ENCODE measurements around the gene TGFBI. TPM values are rescaled to one million over a fixed set of nuclear protein-coding genes. Genes with fewer than 3 reads are reported as not detected.

Gene TGFBI
- total and polyA plus RNA-seq, 9 of the 15 experiments (the other 6 are each of a cell fraction or from before 2014, with no cell fraction given), result 0.05 to 0.62 (median 0.08) TPM; not detected in 6

- ATAC-seq (no peak), FAIRE-seq (no peak), DNase-seq (ENCODE audit: extremely low read depth in 1 of 4, low spot score in 3 of 4) (no peak)
- H3K27ac ChIP-seq (ENCODE audit: extremely low read depth, low read depth, low read length), result no peak overlapping the region
- ChIA-PET CTCF (ENCODE audit: low intra/inter-chr PET ratio) (no interaction called here), POLR2A (interaction anchor here (0.8 kb wide), 1 partner anchor 174 kb away, joined by 3 read pairs; no protein-coding TSS in a partner anchor)
- intact Hi-C loops (cut with micrococcal nuclease), result no loop called here
- no peak overlapping the region for H3K9ac ChIP-seq (ENCODE audit: insufficient read depth in 1 of 2, low read depth in 2 of 2, low read length in 2 of 2)
- H3K27me3 ChIP-seq (ENCODE audit: control insufficient read depth in 2 of 2, insufficient read depth in 2 of 2, low read length in 2 of 2), result peaks cover 12 to 58% of the 10 kb centered on the region in 2 experiments; a peak in 4 of 5 replicates
- no peaks in the 10 kb centered on the region for H4K20me1 ChIP-seq (replicated peaks; ENCODE audit: control insufficient read depth, insufficient read depth, low read length)
- H3K4me2 ChIP-seq (ENCODE audit: insufficient read depth, low read length), result no peak overlapping the region
- no peaks in the 10 kb centered on the region for H3K9me1 ChIP-seq (ENCODE audit: control insufficient read depth, insufficient read depth, low read length)
- no peaks in the 10 kb centered on the region for H3K9me3 ChIP-seq (replicated peaks; ENCODE audit: control insufficient read depth, insufficient read depth, low read depth, low read length)
- H3K4me3 ChIP-seq, result no peak overlapping the region
- H2AFZ ChIP-seq (ENCODE audit: low read depth, low read length), result no peak overlapping the region
- no peaks in the 10 kb centered on the region for H3K36me3 ChIP-seq (ENCODE audit: control insufficient read depth, insufficient read depth, low read length)
- 2% methylated on average over 12 of the region's 12 CpGs for WGBS (ENCODE audit: insufficient coverage, low coverage, missing lambda C conversion rate)
- no TSS peak for BruUV-seq (replicated peaks)
- H3K4me1 ChIP-seq (replicated peaks in 1 of 2; ENCODE audit: control insufficient read depth in 2 of 2, insufficient read depth in 2 of 2, low read length in 2 of 2), result no peaks in the 10 kb centered on the region
- in situ Hi-C loops (cut with MboI), result no loop called here
- no peak for TF ChIP-seq SIRT6 (IDR thresholded peaks at IDR 0.05; ENCODE audit: low read depth, low read length)
- no peak for TF ChIP-seq DPF2 (IDR thresholded peaks at IDR 0.05)
- TF ChIP-seq RUNX1 (IDR thresholded peaks at IDR 0.05; ENCODE audit: low read depth), result no peak
- no peak for TF ChIP-seq GTF3C2 (IDR thresholded peaks at IDR 0.05; ENCODE audit: borderline replicate concordance, extremely low read depth, insufficient read length)
- no peak for TF ChIP-seq RBM39 (optimal IDR thresholded peaks at IDR 0.05; ENCODE audit: low read depth, low read length)
- no peak for TF ChIP-seq SAFB2 (IDR thresholded peaks at IDR 0.05; ENCODE audit: borderline replicate concordance, low read depth, low read length, severe bottlenecking)
- TF ChIP-seq GABPB2 (CRISPR knock-in tag; conservative IDR thresholded peaks at IDR 0.05), result no peak
- TF ChIP-seq RAD21 (CRISPR knock-in tag; conservative IDR thresholded peaks at IDR 0.05 in 1 of 2, IDR thresholded peaks at IDR 0.05 in 1 of 2), result no peak
- TF ChIP-seq ZNF696 (CRISPR knock-in tag; conservative IDR thresholded peaks at IDR 0.05), result no peak
- no peak for TF ChIP-seq TEAD4 (IDR thresholded peaks at IDR 0.05; ENCODE audit: low read length)
- TF ChIP-seq TEAD4 (CRISPR knock-in tag; IDR thresholded peaks at IDR 0.05; ENCODE audit: borderline replicate concordance), result no peak
- TF ChIP-seq BCOR (IDR thresholded peaks at IDR 0.05), result no peak
- TF ChIP-seq MYC (IDR thresholded peaks at IDR 0.05; ENCODE audit: low read depth, low read length), result no peak
- TF ChIP-seq MYC (CRISPR knock-in tag; IDR thresholded peaks at IDR 0.05; ENCODE audit: borderline replicate concordance, low read depth), result no peak
- no peaks in the 10 kb centered on the region for H3K79me2 ChIP-seq (ENCODE audit: control insufficient read depth, insufficient read depth, low read length)
These were observed 17.5 kb downstream of the TGFBI start for GRCh38 chr5:136046246-136046645.
